Keratinocyte (primary cell): ENCODE measurements around the gene CSNK1G1. TPM values are rescaled to one million over a fixed set of nuclear protein-coding genes. Genes with fewer than 3 reads are reported as not detected.

Source experiments
- DNase-seq: peaks from one replicate; pipeline ENCODE4 v3.0.0-alpha.2; 2011; ENCODE audit warnings: low read depth, missing footprints, low spot score
- FAIRE-seq: peaks from 2 replicates; lab custom pipeline; 2011; peaks lifted over from hg19 to GRCh38; lab: Jason Lieb, UNC
- H2AFZ ChIP-seq: 2 replicates; pipeline ENCODE4 v1.6.0; 2012; ENCODE audit warnings: low read length, control low read depth, inconsistent platforms; ENCODE audit not compliant: control insufficient read depth
- H3K27ac ChIP-seq: 2 replicates; pipeline ENCODE4 v1.5.1; 2011; ENCODE audit warnings: low read length; ENCODE audit not compliant: control insufficient read depth, insufficient read depth
- H3K27me3 ChIP-seq: 3 replicates; pipeline ENCODE4 v1.6.0; 2011; ENCODE audit warnings: low read length; ENCODE audit not compliant: control insufficient read depth, insufficient read depth; ENCODE audit errors: extremely low read depth
- H3K36me3 ChIP-seq, 2 experiments: 2 replicates in 1 of 2; 3 replicates in 1 of 2; pipeline ENCODE4 v1.5.1; 2011; ENCODE audit warnings: low read length in 2 of 2, mild to moderate bottlenecking in 1 of 2; ENCODE audit not compliant: control insufficient read depth in 2 of 2, insufficient read depth in 2 of 2; ENCODE audit errors: extremely low read depth in 1 of 2
- H3K4me1 ChIP-seq: 3 replicates; pipeline ENCODE4 v1.5.1; 2011; ENCODE audit warnings: low read length; ENCODE audit not compliant: control insufficient read depth, insufficient read depth; ENCODE audit errors: extremely low read depth
- H3K4me2 ChIP-seq: 3 replicates; pipeline ENCODE4 v1.6.0; 2011; ENCODE audit warnings: low read depth, low read length; ENCODE audit not compliant: control insufficient read depth, insufficient read depth; ENCODE audit errors: extremely low read depth
- H3K4me3 ChIP-seq, 3 experiments: fragments of 200-600 bp in 1 of 3; sonication (generic) in 1 of 3; 2 replicates in 2 of 3; 3 replicates in 1 of 3; pipeline ENCODE4 v1.5.1; 2011 to 2016; ENCODE audit warnings: low read length in 3 of 3, mild to moderate bottlenecking in 3 of 3, control low read depth in 2 of 3, inconsistent platforms in 1 of 3, low read depth in 1 of 3, mixed read lengths in 1 of 3, mixed run types in 1 of 3, moderate library complexity in 1 of 3; ENCODE audit not compliant: control insufficient read depth in 2 of 3, insufficient read depth in 2 of 3; ENCODE audit errors: extremely low read depth in 1 of 3
- H3K79me2 ChIP-seq: 2 replicates; pipeline ENCODE4 v1.6.0; 2012; ENCODE audit warnings: low read length; ENCODE audit not compliant: control insufficient read depth, insufficient read depth
- H3K9ac ChIP-seq: 3 replicates; pipeline ENCODE4 v1.6.0; 2011; ENCODE audit warnings: low read length; ENCODE audit not compliant: control insufficient read depth, insufficient read depth; ENCODE audit errors: extremely low read depth
- H3K9me1 ChIP-seq: 3 replicates; pipeline ENCODE4 v1.6.0; 2011; ENCODE audit warnings: low read length; ENCODE audit not compliant: control insufficient read depth, insufficient read depth; ENCODE audit errors: extremely low read depth
- H3K9me3 ChIP-seq: 2 replicates; pipeline ENCODE4 v1.5.1; 2012; ENCODE audit warnings: low read depth, low read length; ENCODE audit not compliant: control insufficient read depth
- H4K20me1 ChIP-seq: 3 replicates; pipeline ENCODE4 v1.6.0; 2011; ENCODE audit warnings: low read length; ENCODE audit not compliant: control insufficient read depth, insufficient read depth; ENCODE audit errors: extremely low read depth
- EZH2 ChIP-seq: IDR thresholded peaks from one replicate; pipeline ENCODE4 v1.6.1; 2012; ENCODE audit warnings: inconsistent platforms, mild to moderate bottlenecking, low read length, moderate library complexity
- dilution Hi-C: fragments of 300-500 bp; cut with MboI; formaldehyde crosslinking; loops from one replicate; pipeline ENCODE4 v1.7.0; 2020; ENCODE audit warnings: low sequenced_read_pairs; ENCODE audit not compliant: extremely low pct_ligation_motif_present
- polyA plus RNA-seq, 5 experiments: library from polyadenylated mRNA; depleted of rRNA in 3 of 5; stranded (reverse) in 3 of 5; stranded (forward) in 1 of 5; unstranded in 1 of 5; fragments of >200 nt; gene quantifications; 1 replicate in 1 of 5; 2 replicates in 3 of 5; 3 replicates in 1 of 5; pipeline versions ENCODE4 v1.2.1 to v1.2.3, GENCODE V29; 2011 to 2012; ENCODE audit warnings: missing spikeins in 2 of 5, low read depth in 1 of 5, low replicate concordance in 1 of 5
- TF ChIP-seq, protein P1 (sequence below), 3 experiments: IDR thresholded peaks in 1 of 3; conservative IDR thresholded peaks in 1 of 3; optimal IDR thresholded peaks in 1 of 3; 2 replicates in 2 of 3; 3 replicates in 1 of 3; pipeline versions ENCODE3 to v1.5.1; 2011; ENCODE audit warnings: low read length in 3 of 3, mild to moderate bottlenecking in 3 of 3, moderate library complexity in 2 of 3, control low read depth in 1 of 3, inconsistent platforms in 1 of 3; ENCODE audit not compliant: insufficient read depth in 2 of 3; ENCODE audit errors: extremely low read depth in 1 of 3

The CSNK1G1 gene
- polyA plus RNA-seq, 1 donor (not counting 4 experiments of a cell fraction or from before 2014, with no cell fraction given), result 28.9 TPM

DNA sequence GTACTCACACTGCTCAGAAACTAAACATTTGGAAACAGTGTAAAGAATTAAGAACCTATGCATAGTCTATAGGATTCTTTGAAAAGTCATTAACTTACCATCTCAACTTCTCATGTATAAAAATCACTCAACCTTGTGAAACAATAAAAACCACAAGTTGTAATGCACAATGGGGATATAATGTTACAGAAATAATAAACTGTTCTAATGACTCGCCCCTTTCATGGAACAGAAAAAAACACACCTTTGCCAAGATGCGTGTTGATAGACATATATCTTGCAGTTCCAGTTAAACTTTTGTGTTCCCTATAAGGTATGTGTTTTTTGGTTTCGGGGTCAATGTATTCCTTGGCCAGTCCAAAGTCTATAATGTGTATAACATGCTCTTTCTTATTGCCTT, 142.3 kb downstream of the CSNK1G1 start:
- H2AFZ ChIP-seq, result no peak overlapping the region
- no peaks in the 10 kb centered on the region for H3K27me3 ChIP-seq
- H3K4me2 ChIP-seq, result no peak overlapping the region
- TF ChIP-seq, protein P1, sequence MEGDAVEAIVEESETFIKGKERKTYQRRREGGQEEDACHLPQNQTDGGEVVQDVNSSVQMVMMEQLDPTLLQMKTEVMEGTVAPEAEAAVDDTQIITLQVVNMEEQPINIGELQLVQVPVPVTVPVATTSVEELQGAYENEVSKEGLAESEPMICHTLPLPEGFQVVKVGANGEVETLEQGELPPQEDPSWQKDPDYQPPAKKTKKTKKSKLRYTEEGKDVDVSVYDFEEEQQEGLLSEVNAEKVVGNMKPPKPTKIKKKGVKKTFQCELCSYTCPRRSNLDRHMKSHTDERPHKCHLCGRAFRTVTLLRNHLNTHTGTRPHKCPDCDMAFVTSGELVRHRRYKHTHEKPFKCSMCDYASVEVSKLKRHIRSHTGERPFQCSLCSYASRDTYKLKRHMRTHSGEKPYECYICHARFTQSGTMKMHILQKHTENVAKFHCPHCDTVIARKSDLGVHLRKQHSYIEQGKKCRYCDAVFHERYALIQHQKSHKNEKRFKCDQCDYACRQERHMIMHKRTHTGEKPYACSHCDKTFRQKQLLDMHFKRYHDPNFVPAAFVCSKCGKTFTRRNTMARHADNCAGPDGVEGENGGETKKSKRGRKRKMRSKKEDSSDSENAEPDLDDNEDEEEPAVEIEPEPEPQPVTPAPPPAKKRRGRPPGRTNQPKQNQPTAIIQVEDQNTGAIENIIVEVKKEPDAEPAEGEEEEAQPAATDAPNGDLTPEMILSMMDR (optimal IDR thresholded peaks at IDR 0.05 in 1 of 3, IDR thresholded peaks at IDR 0.05 in 1 of 3, conservative IDR thresholded peaks at IDR 0.05 in 1 of 3; ENCODE audit: extremely low read depth in 1 of 3, insufficient read depth in 2 of 3, low read length in 3 of 3), result no peak
- TF ChIP-seq EZH2, result no peak
- peaks cover 5 to 8% of the 10 kb centered on the region in 2 experiments for H3K36me3 ChIP-seq
- H3K9me3 ChIP-seq, result no peaks in the 10 kb centered on the region
- no peaks in the 10 kb centered on the region for H3K4me1 ChIP-seq
- H3K27ac ChIP-seq, result no peak overlapping the region
- no peak for DNase-seq
- H3K79me2 ChIP-seq, result peaks cover 12% of the 10 kb centered on the region
- H3K4me3 ChIP-seq, result no peak overlapping the region
- no peak for FAIRE-seq
- peaks cover 2% of the 10 kb centered on the region for H3K9me1 ChIP-seq
- no peak overlapping the region for H3K9ac ChIP-seq
- no peaks in the 10 kb centered on the region for H4K20me1 ChIP-seq
- dilution Hi-C loops, result no loop called here

DNA sequence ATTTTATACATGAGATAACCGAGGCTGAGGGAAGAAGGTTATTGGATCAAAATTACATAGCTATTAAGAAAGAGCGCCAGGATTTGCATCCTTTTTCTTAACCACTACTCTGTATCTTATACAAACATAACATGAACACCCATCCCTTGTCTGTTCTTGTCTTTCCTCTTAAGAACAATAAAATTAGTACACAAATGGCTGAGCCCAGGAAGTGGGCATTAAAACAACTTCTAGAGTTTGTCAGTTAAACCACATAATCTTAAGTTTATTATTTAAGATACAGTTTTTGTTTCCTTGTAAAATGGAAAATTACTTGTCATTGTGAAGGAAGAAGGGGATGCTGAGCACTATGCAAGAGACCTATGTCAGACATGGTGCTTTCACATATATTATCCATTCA, 144.3 kb downstream of the CSNK1G1 start:
- Histone ChIP-seq H3K79me2 (peaks cover 2% of the 10 kb centered on the region), H3K9me1 (no peaks in the 10 kb centered on the region), H3K27ac (no peak overlapping the region), H3K9me3 (no peaks in the 10 kb centered on the region), H3K9ac (no peak overlapping the region), H2AFZ (no peak overlapping the region), H3K4me3 (no peak overlapping the region), H3K4me2 (no peak overlapping the region), H3K36me3 (peaks cover 5 to 8% of the 10 kb centered on the region in 2 experiments), H3K4me1 (no peaks in the 10 kb centered on the region), H3K27me3 (no peaks in the 10 kb centered on the region), H4K20me1 (no peaks in the 10 kb centered on the region)
- dilution Hi-C loops, result no loop called here
- DNase-seq (no peak), FAIRE-seq (no peak)
- TF ChIP-seq EZH2, result no peak
- TF ChIP-seq, protein P1 (optimal IDR thresholded peaks at IDR 0.05 in 1 of 3, IDR thresholded peaks at IDR 0.05 in 1 of 3, conservative IDR thresholded peaks at IDR 0.05 in 1 of 3; ENCODE audit: extremely low read depth in 1 of 3, insufficient read depth in 2 of 3, low read length in 3 of 3), result no peak
